NAMALWA (cell line): ENCODE measurements around the gene LAD1.
A peak's percentile ranks its signal among the peaks of the same experiment; 100 is the strongest.

Experiments
- DNase-seq: peaks from one replicate; pipeline ENCODE4 v3.0.0-alpha.2; 2015; ENCODE audit warnings: low spot score

The LAD1 gene

GRCh38 chr1:201347498-201348210, 51.5 kb downstream of the LAD1 start:
- DNase-seq: no peak

- no peak for DNase-seq
These were observed 52.1 kb downstream of the LAD1 start for GRCh38 chr1:201346987-201347386.

- DNase-seq: peak; percentile 55
These were observed 52.7 kb downstream of the LAD1 start for GRCh38 chr1:201346337-201346939.

DNA sequence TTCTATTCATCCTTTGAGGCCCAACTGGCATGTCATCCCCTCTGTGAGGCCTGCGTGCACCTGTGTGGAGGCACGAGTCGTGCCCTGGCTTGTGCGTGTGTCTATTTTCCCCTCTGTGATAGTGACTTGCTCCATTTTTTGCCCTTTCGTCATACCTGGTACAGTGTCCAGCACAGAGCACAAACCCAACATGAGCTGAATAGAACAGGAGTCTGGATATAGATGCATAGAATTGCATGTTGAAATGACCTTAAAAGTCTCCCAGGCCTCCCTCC, 54.1 kb downstream of the LAD1 start:
- no peak for DNase-seq

GRCh38 chr1:201344206-201345080, 54.7 kb downstream of the LAD1 start:
- no peak for DNase-seq

DNA sequence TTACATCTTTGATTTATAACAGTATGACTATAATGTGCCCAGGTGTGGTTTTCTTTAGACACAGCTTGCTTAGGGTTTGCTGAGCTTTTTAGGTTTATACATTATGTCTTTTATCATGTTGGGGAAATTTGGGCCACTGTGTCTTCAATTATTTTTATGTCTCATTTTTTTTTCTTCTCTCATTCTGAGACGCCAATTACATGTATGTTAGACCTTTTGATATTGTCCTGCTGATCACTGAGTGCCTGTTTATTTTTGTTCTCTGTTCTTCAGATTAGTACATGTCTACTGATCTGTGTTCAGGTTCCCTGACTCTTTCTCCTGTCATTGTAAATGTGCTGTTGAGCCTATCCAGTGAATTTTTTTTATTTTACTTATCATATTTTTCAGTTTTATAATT, 57.7 kb downstream of the LAD1 start:
- no peak for DNase-seq

- no peak for DNase-seq
These were observed 62.2 kb downstream of the LAD1 start for GRCh38 chr1:201336711-201337450.

GRCh38 chr1:201335901-201336300, 63.2 kb downstream of the LAD1 start:
- no peak for DNase-seq

GRCh38 chr1:201335174-201335870, 63.8 kb downstream of the LAD1 start:
- no peak for DNase-seq

DNA sequence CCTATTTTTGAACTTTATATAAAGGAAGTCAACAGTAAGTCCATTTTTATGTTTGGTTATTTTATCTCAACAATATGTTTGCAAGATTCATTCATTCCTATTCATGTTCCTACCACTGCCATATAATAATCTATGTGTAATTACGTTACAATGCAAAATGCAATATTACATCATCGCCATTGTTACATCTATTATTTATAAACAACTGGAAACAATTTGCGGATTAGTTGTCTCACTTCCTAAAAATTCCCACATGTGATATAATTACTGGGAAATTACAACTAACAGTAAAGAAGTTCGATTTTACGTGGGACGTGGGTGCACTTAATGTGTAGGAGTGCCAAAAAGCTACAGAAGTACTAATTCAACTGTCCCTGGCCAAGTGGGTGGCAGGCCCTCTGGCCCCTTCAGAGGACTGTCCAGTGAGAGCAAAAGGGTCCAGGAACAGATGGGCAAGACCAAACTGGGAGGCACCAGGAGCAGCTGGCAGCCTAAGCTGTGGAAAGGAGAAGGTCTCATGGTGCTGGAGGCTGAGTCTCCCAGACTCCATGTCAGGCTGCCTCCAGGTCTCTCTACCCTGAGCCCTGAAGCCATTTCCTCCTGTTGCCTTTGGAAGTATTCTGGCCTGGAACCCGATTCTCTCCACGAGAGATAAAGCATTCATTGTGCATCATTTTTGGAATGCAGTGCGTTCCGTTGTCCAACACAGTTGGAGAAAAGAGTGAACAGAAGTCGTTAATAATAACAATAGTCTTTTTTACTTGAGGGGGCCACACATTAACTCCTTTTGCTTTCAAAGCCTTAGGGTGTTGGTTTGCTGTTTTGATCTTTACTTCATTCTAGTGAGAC, 64.6 kb downstream of the LAD1 start:
- no peak for DNase-seq

DNA sequence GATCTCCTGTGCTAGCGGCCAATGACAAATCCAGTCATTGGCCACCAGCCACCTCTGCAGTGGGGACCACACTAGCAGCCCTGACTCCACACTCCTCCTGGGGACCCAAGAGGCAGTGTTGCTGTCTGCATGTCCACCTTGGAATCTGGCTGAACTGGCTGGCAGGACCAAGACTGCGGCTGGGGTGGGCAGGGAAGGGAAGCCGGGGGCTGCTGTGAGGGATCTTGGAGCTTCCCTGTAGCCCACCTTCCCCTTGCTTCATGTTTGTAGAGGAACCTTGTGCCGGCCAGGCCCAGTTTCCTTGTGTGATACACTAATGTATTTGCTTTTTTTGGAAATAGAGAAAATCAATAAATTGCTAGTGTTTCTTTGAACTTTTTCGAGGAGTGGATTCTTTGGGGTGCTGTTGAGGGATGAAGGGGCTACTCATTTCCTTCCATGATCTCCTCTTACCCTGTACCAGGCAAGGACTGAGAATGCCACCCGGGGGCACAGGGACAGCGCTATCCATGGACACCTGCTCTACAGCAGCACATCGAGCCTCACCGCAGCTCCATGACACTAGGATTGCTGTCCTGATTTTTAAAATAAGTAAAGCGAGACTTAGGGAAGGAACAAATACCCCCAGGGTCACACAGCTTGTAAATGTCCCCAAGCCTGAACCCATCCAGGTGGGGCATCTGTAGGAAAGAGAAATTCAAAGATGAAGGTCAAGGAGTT, 66.3 kb downstream of the LAD1 start:
- no peak for DNase-seq

DNA sequence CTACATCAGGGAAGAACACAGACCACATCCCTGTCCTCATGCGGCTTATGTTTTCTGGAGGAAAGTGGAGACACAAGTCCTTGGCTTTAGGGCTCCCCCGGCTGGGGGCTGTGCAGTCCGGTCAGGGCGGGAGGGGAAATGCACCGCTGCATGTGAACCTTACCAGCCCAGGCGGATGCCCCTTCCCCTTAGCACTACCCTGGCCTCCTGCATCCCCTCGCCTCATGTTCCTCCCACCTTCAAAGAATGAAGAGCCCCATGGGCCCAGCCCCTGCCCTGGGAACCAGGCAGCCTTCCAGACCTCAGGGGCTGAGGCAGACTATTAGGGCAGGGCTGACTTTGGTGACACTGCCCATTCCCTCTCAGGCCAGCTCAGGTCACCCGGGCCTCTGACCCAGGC, 67.1 kb downstream of the LAD1 start:
- no peak for DNase-seq

GRCh38 chr1:201331166-201331565, 68.0 kb downstream of the LAD1 start:
- DNase-seq: no peak
